ENCODE measurements around the gene STK4. TPM values are rescaled to one million over a fixed set of nuclear protein-coding genes. Genes with fewer than 3 reads are reported as not detected.

STK4 gene
- total RNA-seq, 4 donors from 2014 or later = 9.0 to 43.6 (median 29.6) TPM

GRCh38 chr20:44958276-44958675, 8.0 kb upstream of the STK4 start:
- TF ChIP-seq CTCF (IDR thresholded peaks at IDR 0.05) (no peak), POLR2A (IDR thresholded peaks at IDR 0.05) (no peak)
- no peak for DNase-seq
- Histone ChIP-seq H3K9me3 (no peaks in the 10 kb centered on the region), H3K27ac (no peak overlapping the region), H3K27me3 (no peaks in the 10 kb centered on the region), H3K4me1 (no peaks in the 10 kb centered on the region), H3K4me3 (no peak overlapping the region), H3K36me3 (no peaks in the 10 kb centered on the region)
- intact Hi-C loops (cut with DNase I; ENCODE audit: low total_unique reads) = no loop called here

- Histone ChIP-seq H3K4me1 (no peaks in the 10 kb centered on the region), H3K9me3 (no peaks in the 10 kb centered on the region), H3K27me3 (no peaks in the 10 kb centered on the region), H3K36me3 (no peaks in the 10 kb centered on the region), H3K27ac (peak overlapping the region; percentile 71 to 83), H3K4me3 (peak overlapping the region; percentile 51 to 72)
- intact Hi-C loops (cut with DNase I; ENCODE audit: low total_unique reads) = no loop called here
- TF ChIP-seq CTCF (IDR thresholded peaks at IDR 0.05) (no peak), POLR2A (IDR thresholded peaks at IDR 0.05) (no peak)
- no peak for DNase-seq
These were observed 7.2 kb upstream of the STK4 start for GRCh38 chr20:44959082-44959637.

- Histone ChIP-seq H3K27me3 (no peaks in the 10 kb centered on the region), H3K27ac (peak overlapping the region; percentile 71 to 83), H3K9me3 (no peaks in the 10 kb centered on the region), H3K4me1 (no peaks in the 10 kb centered on the region), H3K36me3 (no peaks in the 10 kb centered on the region), H3K4me3 (peak overlapping the region; percentile 51 to 72)
- no peak for TF ChIP-seq CTCF (IDR thresholded peaks at IDR 0.05)
- TF ChIP-seq POLR2A (IDR thresholded peaks at IDR 0.05) = no peak
- intact Hi-C loops (cut with DNase I; ENCODE audit: low total_unique reads) = loop anchor here (10.0 kb wide), 1 partner anchor 75 kb away; the partner anchor contains the start of gene YWHAB
- no peak for DNase-seq
These were observed 6.6 kb upstream of the STK4 start for GRCh38 chr20:44959638-44960102.

- intact Hi-C loops (cut with DNase I; ENCODE audit: low total_unique reads) = loop anchor here (10.0 kb wide), 1 partner anchor 75 kb away; the partner anchor contains the start of gene YWHAB
- peak; percentile 92 to 94 for DNase-seq
- Histone ChIP-seq H3K9me3 (no peaks in the 10 kb centered on the region), H3K27me3 (no peaks in the 10 kb centered on the region), H3K4me1 (no peaks in the 10 kb centered on the region), H3K27ac (peak within 1 kb of the TSS; percentile 71 to 83), H3K36me3 (no peaks in the 10 kb centered on the region), H3K4me3 (peak within 1 kb of the TSS; percentile 51 to 72)
- TF ChIP-seq POLR2A (IDR thresholded peaks at IDR 0.05) (peak; percentile 75 to 84), CTCF (IDR thresholded peaks at IDR 0.05) (peak in 2 of 4 experiments; percentile 12 to 16)
These were observed 6.0 kb upstream of the STK4 start, which contains the start of gene TOMM34 for GRCh38 chr20:44960103-44960852. TOMM34 (minus strand) TSS chr20:44960397; CDS start chr20:44960333, 64 bp downstream.
